SU-DHL-6 (cell line): ENCODE measurements around the gene NUDC.

ENCODE experiments used
- H2AFZ ChIP-seq: fragments of 200-600 bp; sonication (generic); 2 replicates; pipeline ENCODE4 v1.6.1; 2014; ENCODE audit warnings: low read depth, mild to moderate bottlenecking, moderate library complexity, mixed read lengths, antibody characterized with exemption, low read length; ENCODE audit not compliant: severe bottlenecking
- H3F3A ChIP-seq: fragments of 200-600 bp; shearing (Covaris generic); 2 replicates; pipeline ENCODE4 v1.6.0; 2016; ENCODE audit warnings: antibody characterized with exemption, mild to moderate bottlenecking; ENCODE audit not compliant: insufficient read depth
- H3K27ac ChIP-seq: fragments of 200-600 bp; sonication (generic); 2 replicates; pipeline ENCODE4 v1.5.1; 2016; ENCODE audit warnings: low read depth, mild to moderate bottlenecking, low read length, moderate library complexity, mixed read lengths
- H3K27me3 ChIP-seq: fragments of 200-600 bp; sonication (generic), shearing (Covaris generic); 2 replicates; pipeline ENCODE4 v1.6.0; 2014; ENCODE audit warnings: mild to moderate bottlenecking, low read length
- H3K36me3 ChIP-seq: fragments of 200-600 bp; sonication (generic); 2 replicates; pipeline ENCODE4 v1.6.1; 2014; ENCODE audit warnings: mild to moderate bottlenecking, low read length, mixed read lengths
- H3K4me2 ChIP-seq: fragments of 300-600, 200-600 bp; shearing (Covaris generic), sonication (generic); 2 replicates; pipeline ENCODE4 v1.6.0; 2014; ENCODE audit warnings: low read length, low read depth, mild to moderate bottlenecking; ENCODE audit not compliant: poor library complexity, severe bottlenecking
- H3K4me3 ChIP-seq: fragments of 200-600 bp; sonication (generic); 2 replicates; pipeline ENCODE4 v1.5.1; 2014; ENCODE audit warnings: antibody characterized with exemption, low read length, mild to moderate bottlenecking, mixed read lengths; ENCODE audit not compliant: insufficient read depth, poor library complexity, severe bottlenecking
- H3K79me2 ChIP-seq: fragments of 200-600 bp; sonication (generic); 2 replicates; pipeline ENCODE4 v1.6.1; 2014; ENCODE audit warnings: mild to moderate bottlenecking, low read length, moderate library complexity; ENCODE audit not compliant: insufficient read depth
- H3K9ac ChIP-seq: fragments of 200-600 bp; sonication (generic); 2 replicates; pipeline ENCODE4 v1.7.0; 2014; ENCODE audit warnings: mild to moderate bottlenecking, low read length
- H3K9me2 ChIP-seq: fragments of 200-600 bp; sonication (generic); replicated peaks from 2 replicates; pipeline ENCODE4 v1.6.1; 2014; ENCODE audit warnings: low read length; ENCODE audit not compliant: insufficient read depth
- H3K9me3 ChIP-seq: fragments of 200-600 bp; sonication (generic); 2 replicates; pipeline ENCODE4 v1.6.1; 2014; ENCODE audit warnings: low read length, mixed read lengths; ENCODE audit not compliant: insufficient read depth
- H4K20me1 ChIP-seq: fragments of 200-600 bp; sonication (generic); 2 replicates; pipeline ENCODE4 v1.6.1; 2014; ENCODE audit warnings: low read depth, mild to moderate bottlenecking, antibody characterized with exemption, low read length, moderate library complexity, mixed read lengths
- CTCF ChIP-seq: fragments of 200-600 bp; sonication (generic); IDR thresholded peaks from one replicate; pipeline ENCODE4 v1.5.1; 2017; ENCODE audit warnings: antibody characterized with exemption, mild to moderate bottlenecking, low read length, moderate library complexity; ENCODE audit not compliant: insufficient read depth, poor library complexity, severe bottlenecking
- EZH2phosphoT487 ChIP-seq: fragments of 200-600 bp; sonication (generic), shearing (Covaris generic); conservative IDR thresholded peaks from 2 replicates; pipeline ENCODE4 v1.6.1; 2018; ENCODE audit warnings: mild to moderate bottlenecking, antibody characterized with exemption, low read length, moderate library complexity, mixed read lengths

Gene NUDC

GRCh38 chr1:26890467-26890796 lies 31.1 kb upstream of the NUDC start:
- no peaks in the 10 kb centered on the region for H3K9me3 ChIP-seq
- no peaks in the 10 kb centered on the region for H4K20me1 ChIP-seq
- no peaks in the 10 kb centered on the region for H3K27me3 ChIP-seq
- TF ChIP-seq EZH2phosphoT487 = no peak
- TF ChIP-seq CTCF = no peak
- peak overlapping the region; percentile 82 for H2AFZ ChIP-seq
- peak overlapping the region; percentile 91 for H3K4me2 ChIP-seq
- peaks cover 13% of the 10 kb centered on the region; the same call in 1 of the 2 replicates for H3F3A ChIP-seq
- no peaks in the 10 kb centered on the region for H3K9me2 ChIP-seq
- peak overlapping the region; percentile 82 for H3K9ac ChIP-seq
- H3K27ac ChIP-seq = peak overlapping the region; percentile 73
- H3K36me3 ChIP-seq = no peaks in the 10 kb centered on the region
- peak overlapping the region; percentile 83 for H3K4me3 ChIP-seq
- peaks cover 17% of the 10 kb centered on the region for H3K79me2 ChIP-seq

GRCh38 chr1:26894263-26894662 lies 27.3 kb upstream of the NUDC start:
- H3K9me2 ChIP-seq = no peaks in the 10 kb centered on the region
- TF ChIP-seq EZH2phosphoT487 = no peak
- no peak for TF ChIP-seq CTCF
- no peak overlapping the region for H3K27ac ChIP-seq
- no peaks in the 10 kb centered on the region for H3K36me3 ChIP-seq
- no peaks in the 10 kb centered on the region for H3K9me3 ChIP-seq
- no peak overlapping the region for H2AFZ ChIP-seq
- no peak overlapping the region for H3K4me3 ChIP-seq
- H3K79me2 ChIP-seq = peaks cover 12% of the 10 kb centered on the region
- H3F3A ChIP-seq = peaks cover 9% of the 10 kb centered on the region; the same call in 1 of the 2 replicates
- no peak overlapping the region for H3K9ac ChIP-seq
- H4K20me1 ChIP-seq = no peaks in the 10 kb centered on the region
- H3K27me3 ChIP-seq = no peaks in the 10 kb centered on the region
- H3K4me2 ChIP-seq = no peak overlapping the region

GRCh38 chr1:26897351-26897750 lies 24.2 kb upstream of the NUDC start:
- H3K9me2 ChIP-seq = no peaks in the 10 kb centered on the region
- no peak overlapping the region for H3K27ac ChIP-seq
- TF ChIP-seq CTCF (no peak), EZH2phosphoT487 (no peak)
- no peaks in the 10 kb centered on the region for H3K27me3 ChIP-seq
- no peaks in the 10 kb centered on the region for H4K20me1 ChIP-seq
- no peak overlapping the region for H3K4me2 ChIP-seq
- H3K9ac ChIP-seq = no peak overlapping the region
- H3F3A ChIP-seq = no peaks in the 10 kb centered on the region
- no peaks in the 10 kb centered on the region for H3K36me3 ChIP-seq
- H3K4me3 ChIP-seq = no peak overlapping the region
- peaks cover 14% of the 10 kb centered on the region for H3K79me2 ChIP-seq
- H3K9me3 ChIP-seq = no peaks in the 10 kb centered on the region
- H2AFZ ChIP-seq = no peak overlapping the region
